Transverse colon (tissue), 4 donors: ENCODE measurements around the gene VASN.

Experiments
- CTCF ChIP-seq, 5 experiments: fragments of 200-600 bp in 3 of 5; fragments of 450-650 bp in 2 of 5; sonication (generic) in 3 of 5; IDR thresholded peaks; 1 replicate in 2 of 5; 2 replicates in 3 of 5; pipeline ENCODE4 v1.5.1; 2016 to 2017; ENCODE audit warnings: antibody characterized with exemption in 5 of 5, inconsistent platforms in 3 of 5, mild to moderate bottlenecking in 2 of 5, moderate library complexity in 1 of 5
- EP300 ChIP-seq: sonication (generic); formaldehyde crosslinking; IDR thresholded peaks from one replicate; pipeline ENCODE4 v1.6.1; 2017; ENCODE audit warnings: antibody characterized with exemption, low read depth
- POLR2A ChIP-seq: fragments of 450-650 bp; IDR thresholded peaks from one replicate; pipeline ENCODE4 v1.6.1; 2016; ENCODE audit warnings: antibody characterized with exemption, mild to moderate bottlenecking, moderate library complexity
- POLR2AphosphoS5 ChIP-seq, 3 donors: sonication (generic); formaldehyde crosslinking; IDR thresholded peaks; one replicate each; pipeline ENCODE4 v1.6.1; 2016; ENCODE audit warnings: antibody characterized with exemption in 3 of 3

DNA sequence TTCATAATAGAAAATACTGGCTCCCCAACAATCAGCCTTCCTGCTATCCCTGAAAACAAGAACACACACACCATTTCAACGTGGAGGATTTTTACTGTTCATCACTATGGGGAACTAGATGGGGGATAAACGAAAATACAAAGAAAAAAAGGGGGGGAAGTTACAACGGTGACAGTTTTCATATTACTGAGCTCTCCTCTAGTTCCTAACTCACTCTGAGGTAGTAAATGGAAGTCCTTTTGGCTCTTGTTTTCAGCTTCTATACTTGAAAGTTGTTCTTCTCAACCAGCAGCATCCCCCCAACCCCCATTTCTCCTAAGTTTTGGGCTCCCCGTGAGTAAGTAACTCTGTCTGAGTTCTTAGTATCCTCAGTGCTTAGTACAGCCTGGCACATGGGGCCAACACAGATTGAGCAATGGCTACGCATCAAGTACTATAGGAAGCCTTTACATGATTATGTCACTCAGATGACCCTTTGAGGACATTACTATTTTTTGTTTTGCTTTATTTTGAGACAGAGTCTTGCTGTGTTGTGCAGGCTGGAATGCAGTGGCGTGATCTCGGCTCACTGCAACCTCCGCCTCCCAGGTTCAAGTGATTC, 49.0 kb downstream of the VASN start:
- no peak for TF ChIP-seq POLR2A
- no peak for TF ChIP-seq CTCF (IDR thresholded peaks at IDR 0.05)
- TF ChIP-seq EP300: no peak
- no peak for TF ChIP-seq POLR2AphosphoS5 (IDR thresholded peaks at IDR 0.05)
